Fibroblast of pulmonary artery (primary cell): ENCODE results near the gene ZNF581.

Experiments
- DNase-seq: peaks from one replicate; pipeline ENCODE4 v3.0.0-alpha.2; 2010; ENCODE audit warnings: low read depth
- H3K4me3 ChIP-seq: replicated peaks from 2 replicates; pipeline ENCODE4 v1.5.1; 2011; ENCODE audit warnings: low read depth, mild to moderate bottlenecking, control low read depth, low read length, moderate library complexity
- TF ChIP-seq, protein P1 (sequence below): IDR thresholded peaks from 2 replicates; pipeline ENCODE4 v1.5.1; 2011; ENCODE audit warnings: mild to moderate bottlenecking, control low read depth, low read length, inconsistent platforms; ENCODE audit errors: missing control alignments

The ZNF581 gene

DNA sequence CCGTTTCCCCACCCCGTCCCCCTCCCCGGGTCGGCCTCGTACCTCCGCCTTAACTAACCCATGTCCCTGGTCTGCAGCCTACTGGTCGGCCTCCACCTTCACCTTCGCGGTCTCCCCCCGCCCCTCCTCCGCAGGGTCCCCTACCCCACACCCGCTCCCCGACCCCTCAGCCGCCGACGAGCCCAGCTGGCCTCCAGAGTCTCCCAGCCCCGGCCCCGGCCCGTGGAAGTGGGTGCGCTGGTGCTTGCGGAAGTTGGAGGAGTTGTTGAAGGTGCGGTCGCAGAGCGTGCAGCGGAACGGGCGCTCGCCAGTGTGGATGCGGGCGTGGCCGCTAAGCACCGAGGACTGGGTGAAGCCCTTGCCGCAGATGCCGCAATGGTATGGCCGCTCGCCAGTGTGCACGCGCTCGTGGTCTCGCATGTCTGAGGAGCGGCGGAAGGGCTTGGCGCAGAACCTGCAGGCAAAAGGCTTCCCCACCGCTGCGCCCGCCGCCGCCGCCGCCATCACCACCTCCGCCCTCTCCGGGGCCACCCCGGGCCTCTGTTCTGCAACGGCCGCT, 21.7 kb upstream of the ZNF581 start:
- H3K4me3 ChIP-seq: no peak overlapping the region
- DNase-seq: no peak
- TF ChIP-seq, protein P1, sequence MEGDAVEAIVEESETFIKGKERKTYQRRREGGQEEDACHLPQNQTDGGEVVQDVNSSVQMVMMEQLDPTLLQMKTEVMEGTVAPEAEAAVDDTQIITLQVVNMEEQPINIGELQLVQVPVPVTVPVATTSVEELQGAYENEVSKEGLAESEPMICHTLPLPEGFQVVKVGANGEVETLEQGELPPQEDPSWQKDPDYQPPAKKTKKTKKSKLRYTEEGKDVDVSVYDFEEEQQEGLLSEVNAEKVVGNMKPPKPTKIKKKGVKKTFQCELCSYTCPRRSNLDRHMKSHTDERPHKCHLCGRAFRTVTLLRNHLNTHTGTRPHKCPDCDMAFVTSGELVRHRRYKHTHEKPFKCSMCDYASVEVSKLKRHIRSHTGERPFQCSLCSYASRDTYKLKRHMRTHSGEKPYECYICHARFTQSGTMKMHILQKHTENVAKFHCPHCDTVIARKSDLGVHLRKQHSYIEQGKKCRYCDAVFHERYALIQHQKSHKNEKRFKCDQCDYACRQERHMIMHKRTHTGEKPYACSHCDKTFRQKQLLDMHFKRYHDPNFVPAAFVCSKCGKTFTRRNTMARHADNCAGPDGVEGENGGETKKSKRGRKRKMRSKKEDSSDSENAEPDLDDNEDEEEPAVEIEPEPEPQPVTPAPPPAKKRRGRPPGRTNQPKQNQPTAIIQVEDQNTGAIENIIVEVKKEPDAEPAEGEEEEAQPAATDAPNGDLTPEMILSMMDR: no peak

DNA sequence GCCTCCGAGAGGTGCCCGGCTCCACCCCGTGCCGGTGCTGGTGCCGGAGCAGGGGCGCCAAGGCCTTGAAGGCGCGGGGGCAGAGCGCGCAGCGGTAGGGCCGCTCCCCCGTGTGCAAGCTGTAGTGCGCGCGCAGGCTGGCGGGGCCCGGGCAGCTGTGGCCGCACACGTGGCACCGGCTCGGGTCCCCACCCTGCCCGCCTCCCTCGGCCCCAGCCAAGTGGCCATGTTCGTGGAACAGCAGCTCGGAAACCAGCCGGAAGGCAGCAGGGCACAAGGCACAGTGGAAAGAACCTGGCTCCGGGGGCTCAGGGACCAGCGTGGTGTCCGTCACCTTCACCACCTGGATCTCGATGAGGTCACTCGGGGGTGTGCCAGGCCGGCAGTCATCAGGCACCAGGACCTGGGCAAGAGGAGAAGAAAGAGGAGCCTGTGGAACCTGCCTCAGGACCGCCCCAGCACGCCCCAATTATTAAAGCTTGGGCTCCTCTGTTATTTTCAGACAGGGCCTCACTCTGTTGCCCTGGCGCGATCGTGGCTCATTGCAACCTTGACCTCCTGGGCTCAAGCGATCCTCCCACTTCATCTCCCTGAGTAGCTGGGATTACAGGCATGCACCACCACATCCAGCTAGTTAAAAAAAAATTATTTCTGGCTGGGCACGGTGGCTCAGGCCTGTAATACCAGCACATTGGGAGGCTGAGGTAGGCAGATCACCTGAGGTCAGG, 21.0 kb upstream of the ZNF581 start:
- no peak for DNase-seq
- TF ChIP-seq, protein P1: no peak
- no peak overlapping the region for H3K4me3 ChIP-seq

DNA sequence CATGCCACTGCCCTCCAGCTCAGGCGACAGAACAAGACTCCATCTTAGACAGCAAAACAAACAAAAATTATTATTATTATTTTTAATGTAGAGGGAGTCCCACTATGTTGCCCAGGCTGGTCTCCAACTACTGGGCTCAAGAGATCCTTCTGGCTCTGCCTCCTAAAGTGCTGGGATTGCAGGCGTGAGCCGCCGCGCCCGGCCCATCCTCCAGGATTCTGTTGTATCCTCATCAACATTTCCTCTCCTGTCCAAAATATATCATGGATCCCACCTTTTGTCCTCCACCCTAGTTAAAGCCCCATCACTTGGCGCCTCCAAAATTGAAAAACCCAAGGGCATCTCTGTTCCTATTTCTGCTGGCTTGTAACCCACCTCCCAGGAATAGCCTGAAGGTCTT, 20.3 kb upstream of the ZNF581 start:
- H3K4me3 ChIP-seq: no peak overlapping the region

DNA sequence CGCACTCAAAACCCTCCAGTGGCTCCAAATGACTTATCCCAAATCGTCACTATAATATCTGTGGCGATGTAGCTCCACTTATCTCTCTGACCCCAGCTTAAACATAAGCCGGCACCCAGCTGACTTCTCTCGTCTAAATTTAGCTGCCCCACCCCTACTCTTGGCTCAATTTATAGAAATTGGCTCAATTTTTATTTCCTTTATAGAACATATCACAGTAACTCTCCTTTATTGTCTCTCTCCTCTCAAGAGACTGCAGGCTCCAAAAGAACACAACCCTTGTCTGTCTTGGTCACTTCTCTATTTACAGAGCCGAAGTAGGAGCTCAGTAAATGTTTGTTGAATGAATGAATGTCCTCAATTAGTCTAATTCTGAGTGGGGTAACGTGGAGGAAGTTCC, 19.9 kb upstream of the ZNF581 start:
- no peak for DNase-seq
- H3K4me3 ChIP-seq: peak overlapping the region; percentile 69
- TF ChIP-seq, protein P1: no peak

More for the DNA sequence above, 20.3 kb upstream of the ZNF581 start:
- TF ChIP-seq, protein P1: no peak
- DNase-seq: no peak

DNA sequence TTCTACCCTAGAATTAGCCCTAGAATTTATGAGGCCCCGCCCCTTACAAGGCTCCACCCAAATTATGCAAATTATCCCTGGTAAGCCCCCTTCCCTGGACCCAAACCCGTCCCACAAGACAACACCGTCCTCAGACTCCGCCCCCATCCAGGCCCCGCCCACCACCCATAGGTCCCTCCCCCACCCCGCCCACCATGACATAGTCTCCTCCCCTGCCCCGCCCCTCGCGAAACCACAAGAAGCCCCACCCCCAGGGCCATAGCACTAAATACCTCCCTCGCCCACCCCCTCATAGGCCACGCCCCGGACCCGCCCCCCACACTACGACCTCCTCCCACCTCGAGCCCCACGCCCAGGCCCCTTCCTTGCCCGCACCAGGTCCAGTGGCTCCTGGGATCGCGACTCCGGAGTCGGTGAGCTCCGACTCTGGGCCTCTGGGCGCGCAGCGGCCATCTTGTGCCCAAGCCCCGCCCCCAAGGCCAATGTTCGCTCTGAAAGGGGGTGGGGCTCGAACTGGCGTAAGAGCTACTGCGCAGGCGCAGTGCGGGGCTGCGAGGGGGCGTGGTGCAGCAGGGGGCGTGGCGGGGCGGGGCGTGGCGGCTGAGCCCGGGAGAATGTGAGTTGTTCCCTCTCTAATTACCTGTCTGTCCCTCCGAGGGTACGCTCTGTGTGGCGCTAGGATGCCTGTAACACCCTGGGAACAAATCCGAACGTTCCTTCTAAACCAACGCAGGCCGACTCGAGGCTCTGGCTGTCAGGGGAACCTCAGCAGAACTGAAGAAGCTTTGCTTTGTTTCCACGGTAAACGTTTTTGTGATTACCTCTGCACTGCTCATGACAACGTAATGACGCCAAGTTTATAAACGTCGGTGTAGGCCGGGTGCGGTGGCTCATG, 19.1 kb upstream of the ZNF581 start, which contains the start of gene ZNF784:
TSS of gene ZNF784 (minus strand) at position 458 of the 895 bp plus-strand sequence. CDS start at position 453, 5 bp downstream.
- peak within 1 kb of the TSS; percentile 69 for H3K4me3 ChIP-seq
- TF ChIP-seq, protein P1: no peak
- peak; percentile 95 for DNase-seq

DNA sequence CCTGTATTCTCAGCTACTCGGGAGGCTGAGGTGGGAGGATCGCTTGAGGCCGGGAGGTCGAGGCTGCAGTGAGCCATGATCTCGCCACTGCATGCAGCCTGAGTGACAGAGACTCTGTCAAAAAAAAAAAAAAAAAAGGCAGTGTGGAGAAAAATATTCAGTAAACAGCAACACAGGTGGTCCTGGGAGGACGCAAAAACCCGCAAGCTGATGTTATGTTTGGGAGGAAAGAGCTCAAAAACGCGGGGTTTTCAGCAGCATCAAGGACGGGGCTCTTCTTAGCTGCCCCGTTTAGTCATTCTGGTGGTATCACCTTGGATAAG, 18.5 kb upstream of the ZNF581 start:
- TF ChIP-seq, protein P1: no peak
- DNase-seq: no peak
- H3K4me3 ChIP-seq: peak overlapping the region; percentile 69
